HS-5 (cell line): ENCODE results near the gene DNAH7.

Experiments
- DNase-seq: peaks from one replicate; pipeline ENCODE4 v3.0.0-alpha.2; 2012; ENCODE audit warnings: low read depth

The DNAH7 gene

DNA sequence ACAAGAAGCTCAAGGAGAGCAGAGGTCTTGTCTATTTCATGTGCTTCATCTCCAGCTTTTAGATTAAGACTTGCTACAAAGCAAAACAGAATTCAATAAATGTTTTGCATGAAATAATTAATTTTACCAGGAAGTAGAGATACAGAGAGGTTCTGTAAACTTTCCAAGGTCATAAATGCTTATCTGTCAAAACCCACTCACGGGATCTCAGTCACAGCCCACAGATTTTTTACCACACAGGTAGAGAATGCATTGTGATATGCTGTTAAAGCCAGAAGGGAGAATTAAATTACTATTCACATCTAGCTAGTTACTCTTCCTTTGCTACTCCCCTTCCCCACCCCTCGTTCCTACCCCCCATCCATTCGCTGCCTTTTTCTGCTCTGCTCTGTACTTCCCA lies 205.5 kb downstream of the DNAH7 start:
- no peak for DNase-seq

GRCh38 chr2:195861821-195862220 lies 206.8 kb downstream of the DNAH7 start:
- DNase-seq: peak; percentile 36

GRCh38 chr2:195859513-195859912 lies 209.1 kb downstream of the DNAH7 start:
- no peak for DNase-seq

DNA sequence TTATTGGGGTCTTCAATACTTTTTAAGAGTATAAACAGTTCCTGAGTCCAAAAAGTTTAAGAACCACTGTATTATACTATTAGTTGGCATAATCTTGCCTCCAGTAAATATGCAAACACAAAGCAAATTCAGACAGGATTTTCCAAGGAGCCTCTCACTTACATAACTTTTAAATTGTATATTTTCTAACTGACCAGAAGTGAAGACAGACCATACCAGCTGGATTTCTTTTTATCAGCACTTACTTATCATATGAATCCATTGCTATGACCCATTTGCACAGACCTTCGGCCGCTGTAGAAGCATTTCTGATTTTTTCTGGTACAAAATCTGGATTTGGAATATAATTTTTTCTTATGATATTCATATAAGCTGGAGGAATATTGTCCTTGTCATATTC lies 211.5 kb downstream of the DNAH7 start:
- no peak for DNase-seq

GRCh38 chr2:195850764-195851163 lies 217.9 kb downstream of the DNAH7 start:
- DNase-seq: no peak

DNA sequence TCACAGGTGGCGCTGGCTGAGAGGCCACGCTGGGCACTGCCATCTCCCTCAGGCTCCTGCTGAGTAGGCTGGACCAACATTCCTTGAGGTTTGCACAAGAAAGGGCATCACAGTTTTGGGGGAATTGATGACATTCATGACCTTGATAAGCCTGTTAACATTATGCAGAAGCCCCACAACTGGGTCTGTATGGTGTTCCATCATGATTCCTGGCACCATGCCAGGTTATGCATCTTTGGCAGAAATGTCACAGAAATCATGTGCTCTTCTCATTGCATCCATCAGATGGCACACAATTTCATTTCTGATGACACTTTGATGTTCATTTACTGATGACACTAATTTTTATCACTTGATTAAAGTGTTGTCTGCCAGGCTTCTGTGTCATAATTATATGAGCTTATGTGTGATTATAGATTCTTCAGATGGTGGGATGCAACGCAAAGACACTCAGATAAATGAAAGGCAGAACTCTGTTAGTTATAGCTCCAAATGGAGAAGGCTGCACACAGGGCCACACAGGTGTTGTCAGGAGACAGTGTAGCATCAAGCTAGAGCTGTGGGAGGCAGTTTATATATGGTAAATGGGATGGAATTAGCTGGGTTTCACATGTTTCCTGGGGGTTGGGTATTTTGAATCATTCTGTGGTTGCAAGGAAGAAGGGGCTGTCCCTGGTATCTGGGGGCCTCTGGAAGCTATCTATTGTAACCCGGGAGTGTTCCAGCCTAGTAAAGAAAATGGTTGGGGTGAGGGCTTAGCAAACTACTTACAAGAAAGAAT lies 220.3 kb downstream of the DNAH7 start:
- no peak for DNase-seq

DNA sequence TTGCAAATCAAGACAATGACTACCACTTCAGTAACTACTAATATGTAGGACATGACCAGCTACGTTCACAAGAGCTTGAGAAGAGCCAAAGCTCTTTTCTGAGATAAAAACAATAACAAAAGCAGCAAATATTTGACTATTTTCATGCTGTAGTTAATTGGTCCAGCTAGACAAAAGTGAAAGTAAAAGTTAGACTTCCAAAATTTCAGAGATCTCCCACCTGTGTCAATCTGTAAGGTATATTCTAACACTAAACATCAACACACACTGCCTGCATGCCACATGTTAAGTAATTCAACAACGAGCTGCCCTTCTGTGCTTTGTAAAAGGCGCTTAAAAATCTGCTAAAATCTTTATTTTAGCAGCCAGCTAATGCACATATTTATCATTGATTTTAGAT lies 225.7 kb downstream of the DNAH7 start:
- no peak for DNase-seq

DNA sequence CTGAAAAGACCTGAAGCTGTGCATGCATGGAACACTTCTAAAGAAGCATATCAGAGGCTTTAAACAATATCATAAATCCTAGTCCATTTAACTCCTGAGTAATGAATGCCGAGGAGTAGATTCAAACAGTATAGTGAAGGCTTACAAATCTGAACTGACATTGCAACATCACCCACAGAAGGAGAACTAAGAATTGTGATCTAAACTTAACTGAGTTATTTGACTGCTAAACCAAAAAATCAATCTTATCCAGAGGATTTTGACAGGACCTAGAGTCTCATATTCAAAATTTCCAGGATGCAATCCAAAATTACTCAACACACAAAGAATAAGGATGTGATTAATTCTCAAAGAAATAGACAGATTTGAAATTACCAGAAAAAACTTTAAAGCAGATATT lies 230.6 kb downstream of the DNAH7 start:
- peak; percentile 30 for DNase-seq

- no peak for DNase-seq
These were observed 232.6 kb downstream of the DNAH7 start for GRCh38 chr2:195836002-195836401.

- no peak for DNase-seq
These were observed 233.8 kb downstream of the DNAH7 start for GRCh38 chr2:195834836-195835235.

- no peak for DNase-seq
These were observed 237.4 kb downstream of the DNAH7 start for GRCh38 chr2:195830968-195831950.

- DNase-seq: no peak
These were observed 244.2 kb downstream of the DNAH7 start for GRCh38 chr2:195824478-195824877.

GRCh38 chr2:195823206-195823605 lies 245.4 kb downstream of the DNAH7 start:
- DNase-seq: no peak

- DNase-seq: no peak
These were observed 247.1 kb downstream of the DNAH7 start for GRCh38 chr2:195821566-195821932.

DNA sequence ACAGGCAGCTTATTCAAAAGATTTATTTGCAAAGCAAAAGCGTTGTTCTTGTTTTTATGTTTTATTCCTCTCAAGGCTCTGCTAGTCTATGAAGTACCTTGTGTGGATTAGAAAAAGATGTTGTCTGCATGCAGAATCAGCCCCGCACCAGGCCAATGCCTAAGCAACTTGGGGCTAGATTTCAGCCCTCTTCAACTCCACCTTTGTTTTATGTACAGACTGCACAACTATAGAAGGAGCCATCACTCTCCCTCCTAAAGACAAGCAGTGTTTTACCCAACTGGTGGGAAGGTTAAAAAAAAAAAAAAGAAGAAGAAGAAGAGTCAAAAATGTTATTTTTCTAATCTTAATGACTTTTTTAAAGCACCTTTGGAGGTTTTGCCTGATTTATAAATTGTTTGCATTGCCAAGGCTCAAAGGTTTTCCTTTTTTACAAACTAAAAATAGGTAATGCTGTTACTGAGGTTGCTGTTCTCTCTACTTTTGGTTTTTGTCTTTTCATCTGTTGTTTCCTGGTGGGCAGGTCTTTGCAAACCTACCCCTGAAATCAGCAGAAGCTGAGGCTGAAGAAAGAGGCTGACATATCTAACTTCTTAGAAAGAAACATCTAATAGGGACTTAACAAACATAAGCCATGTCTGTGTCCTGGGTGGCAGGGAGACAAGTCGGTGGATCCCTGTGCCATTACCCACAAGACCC lies 247.6 kb downstream of the DNAH7 start:
- no peak for DNase-seq

DNA sequence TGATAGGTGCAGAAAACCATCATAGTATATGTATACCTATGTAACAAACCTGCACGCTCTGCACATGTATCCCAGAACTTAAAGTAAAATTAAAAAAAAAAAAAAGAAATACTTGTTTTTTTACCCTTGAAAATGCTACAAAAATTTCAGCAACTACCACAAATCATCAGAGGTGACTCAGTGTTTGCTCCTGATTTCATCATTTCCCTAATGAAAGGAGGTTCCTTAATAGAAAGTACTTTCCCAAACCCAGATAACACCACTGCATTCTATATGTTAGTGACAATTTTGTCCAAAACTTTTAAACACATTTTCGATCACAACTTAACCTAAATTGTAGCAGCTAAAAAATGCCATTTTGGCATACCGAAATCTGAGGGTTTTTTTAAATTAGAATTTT lies 248.3 kb downstream of the DNAH7 start:
- peak; percentile 41 for DNase-seq

GRCh38 chr2:195819276-195819675 lies 249.4 kb downstream of the DNAH7 start:
- DNase-seq: no peak

- DNase-seq: no peak
These were observed 250.1 kb downstream of the DNAH7 start for GRCh38 chr2:195818526-195818925.

DNA sequence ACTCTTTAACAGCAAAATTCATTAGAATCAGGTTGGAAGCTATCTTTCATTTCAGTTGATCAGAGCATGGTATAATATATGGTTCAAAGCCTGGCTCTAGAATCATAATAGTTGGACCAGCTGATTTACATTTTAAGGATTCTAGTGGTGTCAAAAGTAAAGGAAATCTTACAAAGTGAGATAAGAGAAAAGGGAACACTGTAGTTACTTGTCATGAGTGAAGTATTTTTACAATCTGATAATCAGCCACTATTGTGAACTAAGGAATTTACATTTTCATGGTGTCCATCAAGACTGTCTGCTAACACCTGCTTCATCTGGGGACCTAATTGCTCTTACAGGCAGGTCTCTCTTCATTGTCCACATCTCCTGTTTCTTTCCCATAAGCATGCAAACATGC lies 250.5 kb downstream of the DNAH7 start:
- DNase-seq: no peak

DNA sequence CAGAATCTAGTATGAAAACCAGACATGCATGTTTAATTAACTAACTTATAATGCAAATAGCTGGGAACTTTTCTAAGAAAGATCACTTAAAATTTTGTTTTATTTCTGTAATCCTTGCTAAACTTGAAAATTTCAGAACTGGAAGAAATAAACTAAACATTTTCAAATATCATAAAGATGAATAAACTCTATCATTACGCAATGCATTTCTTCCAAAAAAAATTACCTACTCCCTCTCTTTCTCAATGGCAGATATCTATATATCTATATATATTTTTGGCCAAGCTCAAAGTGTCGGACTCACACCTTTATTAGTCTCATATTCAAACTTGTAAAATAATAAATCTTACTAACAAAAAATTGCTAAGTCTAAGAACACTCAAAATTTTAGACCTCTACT lies 253.6 kb downstream of the DNAH7 start:
- no peak for DNase-seq

DNA sequence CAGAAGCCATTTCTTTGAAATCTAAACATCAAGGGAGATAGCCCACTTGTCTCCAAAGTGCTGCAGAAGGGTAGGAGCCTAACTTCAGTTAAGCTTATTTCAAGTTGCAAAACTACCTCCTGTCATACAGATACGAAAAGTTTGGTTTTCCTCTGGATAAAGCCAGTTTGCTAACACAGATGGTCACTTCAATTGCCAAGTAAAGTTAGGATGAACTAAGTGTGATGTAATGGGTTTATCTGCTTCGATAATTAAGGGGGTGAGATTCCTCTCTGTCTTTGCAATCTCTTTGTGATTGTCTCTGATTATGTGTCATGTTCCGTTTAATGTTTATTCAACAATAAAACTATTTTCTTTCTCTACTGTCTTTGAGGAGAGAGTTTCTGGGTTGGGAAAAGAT lies 255.2 kb downstream of the DNAH7 start:
- no peak for DNase-seq

DNA sequence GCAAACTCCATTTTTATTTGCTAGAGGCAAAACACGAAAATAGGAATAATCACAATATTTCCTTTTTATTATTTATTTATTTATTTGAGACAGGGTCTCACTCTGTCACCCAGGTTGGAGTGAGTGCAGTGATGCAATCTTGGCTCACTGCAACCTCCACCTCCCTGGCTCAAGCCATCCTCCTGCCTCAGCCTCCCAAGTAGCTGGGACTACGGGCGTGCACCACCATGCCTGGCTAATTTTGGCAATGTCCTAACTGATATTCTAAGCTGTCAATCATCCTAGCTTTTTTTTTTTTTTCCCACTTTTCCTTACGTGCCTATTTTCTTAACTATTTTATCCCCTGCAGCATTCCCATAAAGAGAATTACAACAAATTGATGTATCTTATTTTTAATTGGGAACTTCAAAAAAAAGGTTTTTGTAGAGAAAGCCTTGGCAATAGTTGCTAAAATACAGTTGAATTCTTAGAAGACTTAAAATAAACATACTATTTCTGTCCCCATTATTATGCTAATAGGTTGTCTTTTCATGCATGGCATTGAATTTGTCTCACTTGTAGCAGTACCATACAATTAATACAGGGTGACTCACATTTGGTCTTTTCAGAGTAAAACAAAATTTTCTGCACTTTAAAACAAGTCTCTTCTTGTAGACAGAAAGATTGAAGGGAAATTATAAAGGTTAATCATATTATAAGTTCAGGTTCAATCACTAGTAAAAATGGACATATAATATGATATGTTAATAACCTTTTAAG lies 258.1 kb downstream of the DNAH7 start:
- DNase-seq: no peak
